Measurements from ENCODE around the gene CALN1.

The CALN1 gene

GRCh38 chr7:71911051-71911450 is 501.1 kb downstream of the CALN1 start:
- Histone ChIP-seq H4K20me1 (no peaks in the 10 kb centered on the region), H3K27me3 (no peaks in the 10 kb centered on the region), H3K36me3 (no peaks in the 10 kb centered on the region; a peak in 1 of 22 replicates), H3K27ac (no peak overlapping the region), H3K4me2 (no peak overlapping the region), H3K9ac (no peak overlapping the region), H3K4me1 (0 out of 20 replicates have a peak, but pooled peaks cover 0 to 3% (median 0%) of the 10 kb centered on the region in 10 experiments), H3K9me3 (replicated peaks in 1 of 11) (peaks cover 47 to 67% (median 59%) of the 10 kb centered on the region in 11 experiments), H3K4me3 (no peak overlapping the region)
- no peak for TF ChIP-seq Cebpa-rat (IDR thresholded peaks at IDR 0.05)

GRCh38 chr7:71905821-71906220 is 506.3 kb downstream of the CALN1 start:
- Histone ChIP-seq H3K27ac (peak overlapping the region in 2 of 11 experiments; percentile 8 to 31; a peak in 1 of 22 replicates), H3K9me3 (replicated peaks in 1 of 11) (peaks cover 66 to 93% (median 86%) of the 10 kb centered on the region in 11 experiments), H3K4me3 (no peak overlapping the region), H3K4me2 (0 out of 22 replicates have a peak overlapping the region, but pooled peaks of 2 of the 11 experiments have one; percentile 2 to 6), H3K27me3 (no peaks in the 10 kb centered on the region), H3K36me3 (no peaks in the 10 kb centered on the region; a peak in 1 of 22 replicates), H3K4me1 (peaks cover 2 to 14% (median 5%) of the 10 kb centered on the region in 10 experiments), H4K20me1 (no peaks in the 10 kb centered on the region), H3K9ac (no peak overlapping the region)
- no peak for TF ChIP-seq Cebpa-rat (IDR thresholded peaks at IDR 0.05)

GRCh38 chr7:71904484-71904883 is 507.7 kb downstream of the CALN1 start:
- H3K27ac ChIP-seq: no peak overlapping the region
- TF ChIP-seq Cebpa-rat (IDR thresholded peaks at IDR 0.05): no peak
- no peaks in the 10 kb centered on the region for H4K20me1 ChIP-seq
- H3K4me1 ChIP-seq: peaks cover 11 to 27% (median 16%) of the 10 kb centered on the region in 10 experiments
- H3K36me3 ChIP-seq: no peaks in the 10 kb centered on the region
- no peak overlapping the region for H3K4me2 ChIP-seq
- no peak overlapping the region for H3K9ac ChIP-seq
- peaks cover 53 to 81% (median 73%) of the 10 kb centered on the region in 11 experiments for H3K9me3 ChIP-seq (replicated peaks in 1 of 11)
- H3K27me3 ChIP-seq: no peaks in the 10 kb centered on the region
- H3K4me3 ChIP-seq: no peak overlapping the region

GRCh38 chr7:71900556-71900955 is 511.6 kb downstream of the CALN1 start:
- Histone ChIP-seq H3K9me3 (replicated peaks in 1 of 11) (peaks cover 37 to 60% (median 52%) of the 10 kb centered on the region in 11 experiments), H3K36me3 (no peaks in the 10 kb centered on the region), H3K27me3 (no peaks in the 10 kb centered on the region), H3K27ac (peak overlapping the region in 9 of 11 experiments; percentile 18 to 71 (median 53); a peak in 17 of 22 replicates), H4K20me1 (no peaks in the 10 kb centered on the region), H3K4me3 (no peak overlapping the region; a peak in 1 of 20 replicates), H3K4me2 (peak overlapping the region; percentile 55 to 81 (median 63)), H3K4me1 (peaks cover 30 to 58% (median 51%) of the 10 kb centered on the region in 10 experiments), H3K9ac (0 out of 22 replicates have a peak overlapping the region, but pooled peaks of 2 of the 11 experiments have one; percentile 7 to 37)
- TF ChIP-seq Cebpa-rat (IDR thresholded peaks at IDR 0.05): no peak

GRCh38 chr7:71896535-71896934 is 515.6 kb downstream of the CALN1 start:
- Histone ChIP-seq H3K9me3 (replicated peaks in 1 of 11) (peaks cover 3 to 29% (median 17%) of the 10 kb centered on the region in 11 experiments; a peak in 18 of 22 replicates), H3K27me3 (no peaks in the 10 kb centered on the region), H3K27ac (peak overlapping the region; percentile 2 to 81 (median 64); a peak in 19 of 22 replicates), H4K20me1 (no peaks in the 10 kb centered on the region), H3K4me2 (peak overlapping the region; percentile 45 to 82 (median 68)), H3K36me3 (no peaks in the 10 kb centered on the region), H3K4me3 (0 out of 20 replicates have a peak overlapping the region, but pooled peaks of 1 of the 10 experiments have one; percentile 19), H3K4me1 (peaks cover 56 to 94% (median 84%) of the 10 kb centered on the region in 10 experiments), H3K9ac (peak overlapping the region in 6 of 11 experiments; percentile 20 to 68 (median 49); a peak in 8 of 22 replicates)
- TF ChIP-seq Cebpa-rat (IDR thresholded peaks at IDR 0.05): no peak; a peak in 1 of 22 replicates

- peak overlapping the region; percentile 24 to 73 (median 46) for H3K4me2 ChIP-seq
- peak overlapping the region in 9 of 11 experiments; percentile 12 to 60 (median 51); a peak in 16 of 22 replicates for H3K27ac ChIP-seq
- TF ChIP-seq Cebpa-rat (IDR thresholded peaks at IDR 0.05): no peak
These were observed 526.1 kb downstream of the CALN1 start for GRCh38 chr7:71886046-71886445.

GRCh38 chr7:71885487-71885886 is 526.7 kb downstream of the CALN1 start:
- Histone ChIP-seq H3K36me3 (no peaks in the 10 kb centered on the region), H3K27ac (peak overlapping the region in 9 of 11 experiments; percentile 11 to 60 (median 51); a peak in 15 of 22 replicates), H3K9me3 (replicated peaks in 1 of 11) (peaks cover 27 to 67% (median 48%) of the 10 kb centered on the region in 11 experiments), H3K4me1 (peaks cover 11 to 35% (median 20%) of the 10 kb centered on the region in 10 experiments), H3K27me3 (no peaks in the 10 kb centered on the region), H3K4me3 (no peak overlapping the region), H3K9ac (peak overlapping the region in 5 of 11 experiments; percentile 8 to 41 (median 24); a peak in 2 of 22 replicates), H3K4me2 (peak overlapping the region; percentile 24 to 73 (median 46)), H4K20me1 (no peaks in the 10 kb centered on the region)
- no peak for TF ChIP-seq Cebpa-rat (IDR thresholded peaks at IDR 0.05)

More at GRCh38 chr7:71886046-71886445, 526.1 kb downstream of the CALN1 start:
- H3K36me3 ChIP-seq: no peaks in the 10 kb centered on the region
- H3K9me3 ChIP-seq (replicated peaks in 1 of 11): peaks cover 27 to 68% (median 51%) of the 10 kb centered on the region in 11 experiments
- no peaks in the 10 kb centered on the region for H3K27me3 ChIP-seq
- H3K4me1 ChIP-seq: peaks cover 11 to 35% (median 20%) of the 10 kb centered on the region in 10 experiments
- peak overlapping the region in 5 of 11 experiments; percentile 8 to 41 (median 24); a peak in 3 of 22 replicates for H3K9ac ChIP-seq
- H3K4me3 ChIP-seq: no peak overlapping the region; a peak in 1 of 20 replicates
- no peaks in the 10 kb centered on the region for H4K20me1 ChIP-seq

- Histone ChIP-seq H3K4me3 (no peak overlapping the region), H3K27me3 (no peaks in the 10 kb centered on the region), H3K4me2 (no peak overlapping the region; a peak in 1 of 22 replicates), H3K4me1 (peaks cover 11 to 35% (median 20%) of the 10 kb centered on the region in 10 experiments), H3K27ac (no peak overlapping the region), H3K36me3 (no peaks in the 10 kb centered on the region), H3K9ac (no peak overlapping the region), H3K9me3 (replicated peaks in 1 of 11) (peaks cover 21 to 50% (median 36%) of the 10 kb centered on the region in 11 experiments), H4K20me1 (no peaks in the 10 kb centered on the region)
- no peak for TF ChIP-seq Cebpa-rat (IDR thresholded peaks at IDR 0.05)
These were observed 528.7 kb downstream of the CALN1 start for GRCh38 chr7:71883415-71883814.

GRCh38 chr7:71871446-71871845 is 540.7 kb downstream of the CALN1 start:
- peaks cover 0 to 22% (median 10%) of the 10 kb centered on the region in 11 experiments; a peak in 16 of 22 replicates for H3K9me3 ChIP-seq (replicated peaks in 1 of 11)
- H4K20me1 ChIP-seq: no peaks in the 10 kb centered on the region
- H3K27me3 ChIP-seq: no peaks in the 10 kb centered on the region
- peak overlapping the region in 1 of 11 experiments; percentile 75; a peak in 1 of 22 replicates for H3K4me2 ChIP-seq
- no peak overlapping the region for H3K9ac ChIP-seq
- no peak overlapping the region for H3K4me3 ChIP-seq
- no peak overlapping the region for H3K27ac ChIP-seq
- H3K4me1 ChIP-seq: peaks cover 27 to 51% (median 35%) of the 10 kb centered on the region in 10 experiments
- H3K36me3 ChIP-seq: no peaks in the 10 kb centered on the region
- no peak for TF ChIP-seq Cebpa-rat (IDR thresholded peaks at IDR 0.05)
